ENCODE data around the gene S100A13.

Gene S100A13

DNA sequence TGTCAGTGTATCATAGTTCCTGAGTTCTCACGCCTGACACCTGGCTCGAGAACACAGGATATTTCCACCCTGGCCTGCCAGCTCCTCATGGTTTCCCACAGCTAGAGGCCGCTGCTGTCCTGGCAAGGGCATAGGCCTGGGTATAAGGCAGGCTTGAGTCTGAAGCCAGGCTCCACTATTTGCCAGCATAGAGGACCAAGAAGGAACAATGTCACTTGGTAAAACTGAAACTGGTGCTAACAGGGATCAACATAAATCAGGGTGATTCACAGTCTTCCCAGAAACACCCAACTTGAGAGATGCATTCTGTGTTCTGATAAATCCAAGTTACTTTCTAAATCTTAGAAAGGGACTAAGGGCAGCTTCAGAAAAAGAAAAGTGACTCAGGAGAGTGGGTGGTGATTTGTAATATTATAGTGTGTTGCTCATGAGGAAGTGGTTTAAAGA is 54.7 kb downstream of the S100A13 start:
- H3K27ac Mint-ChIP-seq, result peak overlapping the region; percentile 87
- H3K27me3 Mint-ChIP-seq, result peaks cover 10 to 11% of the 10 kb centered on the region in 2 donors
- ATAC-seq (replicated peaks) (peak; percentile 91 to 92), DNase-seq (peak; percentile 61)
- peaks cover 28 to 41% of the 10 kb centered on the region in 2 donors for H3K4me1 Mint-ChIP-seq
- no peak overlapping the region for H3K4me3 Mint-ChIP-seq
- no peaks in the 10 kb centered on the region for H3K9me3 Mint-ChIP-seq
- no peaks in the 10 kb centered on the region for H3K36me3 Mint-ChIP-seq

DNA sequence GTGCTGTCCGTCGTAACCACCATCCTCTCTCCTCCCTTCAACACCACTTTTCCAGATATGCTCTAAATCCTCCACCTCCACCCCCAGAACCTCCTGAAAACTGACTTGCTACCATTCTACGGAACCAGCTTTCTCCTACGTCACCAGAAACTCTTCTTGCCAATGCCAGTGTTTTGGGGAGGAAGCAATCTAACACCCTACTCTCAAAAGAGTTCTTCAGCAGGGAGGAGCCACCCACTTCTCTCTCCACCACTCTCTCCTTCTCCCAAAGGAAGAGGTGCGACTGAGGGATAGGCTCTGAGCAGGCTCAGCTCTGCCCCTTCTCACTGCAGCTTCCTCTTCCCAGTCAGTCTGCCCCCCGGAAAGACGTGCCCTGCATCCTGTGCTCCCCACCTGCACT is 55.6 kb downstream of the S100A13 start:
- Mint-ChIP-seq H3K4me1 (peaks cover 32 to 39% of the 10 kb centered on the region in 2 donors), H3K9me3 (no peaks in the 10 kb centered on the region), H3K4me3 (no peak overlapping the region), H3K27ac (peak overlapping the region; percentile 39), H3K36me3 (no peaks in the 10 kb centered on the region), H3K27me3 (peaks cover 8 to 10% of the 10 kb centered on the region in 2 donors)
- no peak for DNase-seq
- ATAC-seq (replicated peaks), result no peak

DNA sequence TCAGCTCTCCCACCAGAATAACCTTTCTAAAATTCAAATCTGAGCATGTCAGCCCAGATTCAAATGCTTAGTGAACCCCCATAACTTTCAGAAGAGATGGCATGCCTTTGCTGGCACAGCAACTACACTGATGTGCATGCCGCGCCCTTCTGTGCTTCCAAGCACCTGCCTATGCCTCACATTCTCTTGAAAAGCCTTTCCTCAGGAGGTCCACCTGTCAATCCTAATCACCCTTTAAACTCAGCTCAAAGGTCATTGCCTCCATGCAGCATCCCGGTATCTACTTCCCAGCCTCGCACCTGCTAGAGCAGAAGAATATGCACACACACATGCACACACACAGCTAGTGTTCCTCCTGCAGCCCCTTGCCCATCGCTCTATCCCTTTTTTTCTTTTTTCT is 56.4 kb downstream of the S100A13 start:
- peaks cover 39 to 46% of the 10 kb centered on the region in 2 donors for H3K4me1 Mint-ChIP-seq
- H3K27ac Mint-ChIP-seq, result no peak overlapping the region
- no peak overlapping the region for H3K4me3 Mint-ChIP-seq
- H3K27me3 Mint-ChIP-seq, result peaks cover 8 to 10% of the 10 kb centered on the region in 2 donors
- no peaks in the 10 kb centered on the region for H3K9me3 Mint-ChIP-seq
- no peaks in the 10 kb centered on the region for H3K36me3 Mint-ChIP-seq
- no peak for DNase-seq
- ATAC-seq (replicated peaks), result no peak

DNA sequence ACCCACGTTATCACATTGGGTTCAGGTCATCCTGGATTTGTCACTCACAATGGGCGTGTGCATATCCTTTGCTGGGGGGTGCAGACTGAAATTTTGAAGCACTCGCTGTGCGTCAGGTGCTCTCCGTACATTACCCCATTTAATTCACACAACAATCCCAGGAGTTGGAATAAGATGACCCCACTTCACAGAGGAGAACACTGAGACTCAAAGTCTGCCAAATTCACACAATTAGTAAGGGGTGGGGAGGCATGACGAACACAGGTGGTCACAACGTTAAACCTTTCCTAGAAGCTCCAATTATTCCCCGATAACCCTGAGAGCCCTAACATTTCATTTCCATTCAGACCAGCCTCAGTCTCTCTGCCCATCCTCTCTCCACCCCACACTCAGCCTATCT is 57.8 kb downstream of the S100A13 start:
- H3K36me3 Mint-ChIP-seq, result no peaks in the 10 kb centered on the region
- no peak for ATAC-seq (replicated peaks)
- peaks cover 8 to 10% of the 10 kb centered on the region in 2 donors for H3K27me3 Mint-ChIP-seq
- no peaks in the 10 kb centered on the region for H3K9me3 Mint-ChIP-seq
- H3K4me1 Mint-ChIP-seq, result peaks cover 45 to 57% of the 10 kb centered on the region in 2 donors
- no peak overlapping the region for H3K4me3 Mint-ChIP-seq
- no peak overlapping the region for H3K27ac Mint-ChIP-seq
- DNase-seq, result no peak
